Peyer's patch (tissue), 4 donors: ENCODE measurements around the gene SYNPO2.

ENCODE experiments used
- POLR2A ChIP-seq, 2 donors: fragments of 450-650 bp; IDR thresholded peaks; one replicate each; pipeline ENCODE4 v1.5.1; 2017; ENCODE audit warnings: antibody characterized with exemption in 2 of 2, mild to moderate bottlenecking in 2 of 2, moderate library complexity in 2 of 2
- TF ChIP-seq, protein P1 (sequence below), 6 experiments: fragments of 450-650 bp in 4 of 6; fragments of 200-600 bp in 2 of 6; sonication (generic) in 1 of 6; IDR thresholded peaks; one replicate each; pipeline ENCODE4 v1.5.1; 2017 to 2019; ENCODE audit warnings: antibody characterized with exemption in 6 of 6, mild to moderate bottlenecking in 3 of 6, moderate library complexity in 1 of 6

DNA sequence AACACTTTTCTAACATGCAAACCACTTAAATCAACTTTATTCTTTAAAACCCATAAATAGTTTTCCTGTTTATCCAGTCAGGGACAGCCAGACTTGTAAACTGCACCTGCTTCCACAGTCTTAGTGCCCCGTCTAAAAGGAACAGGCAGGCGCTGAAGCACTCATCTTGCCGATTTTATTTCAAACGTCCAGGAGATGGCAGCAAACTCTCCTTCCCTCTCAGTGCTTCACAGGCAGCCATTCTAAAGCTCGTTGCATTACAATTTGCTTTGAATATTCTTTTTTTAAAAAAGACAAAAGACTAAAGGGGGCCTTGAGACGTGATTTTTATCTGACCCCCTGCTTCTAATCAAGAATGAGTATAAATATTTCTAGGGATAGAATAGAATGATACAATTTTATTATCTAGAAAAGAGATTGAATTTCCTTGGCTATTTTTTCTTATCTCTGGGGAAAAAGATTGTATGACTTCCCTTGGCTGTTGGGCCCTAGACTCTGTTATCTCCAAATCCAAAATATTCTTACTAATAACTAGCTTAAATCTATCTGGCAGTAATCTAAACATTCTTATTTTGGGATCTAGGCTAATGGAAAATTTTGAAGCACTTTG is 153.4 kb downstream of the SYNPO2 start:
- TF ChIP-seq, protein P1, sequence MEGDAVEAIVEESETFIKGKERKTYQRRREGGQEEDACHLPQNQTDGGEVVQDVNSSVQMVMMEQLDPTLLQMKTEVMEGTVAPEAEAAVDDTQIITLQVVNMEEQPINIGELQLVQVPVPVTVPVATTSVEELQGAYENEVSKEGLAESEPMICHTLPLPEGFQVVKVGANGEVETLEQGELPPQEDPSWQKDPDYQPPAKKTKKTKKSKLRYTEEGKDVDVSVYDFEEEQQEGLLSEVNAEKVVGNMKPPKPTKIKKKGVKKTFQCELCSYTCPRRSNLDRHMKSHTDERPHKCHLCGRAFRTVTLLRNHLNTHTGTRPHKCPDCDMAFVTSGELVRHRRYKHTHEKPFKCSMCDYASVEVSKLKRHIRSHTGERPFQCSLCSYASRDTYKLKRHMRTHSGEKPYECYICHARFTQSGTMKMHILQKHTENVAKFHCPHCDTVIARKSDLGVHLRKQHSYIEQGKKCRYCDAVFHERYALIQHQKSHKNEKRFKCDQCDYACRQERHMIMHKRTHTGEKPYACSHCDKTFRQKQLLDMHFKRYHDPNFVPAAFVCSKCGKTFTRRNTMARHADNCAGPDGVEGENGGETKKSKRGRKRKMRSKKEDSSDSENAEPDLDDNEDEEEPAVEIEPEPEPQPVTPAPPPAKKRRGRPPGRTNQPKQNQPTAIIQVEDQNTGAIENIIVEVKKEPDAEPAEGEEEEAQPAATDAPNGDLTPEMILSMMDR (IDR thresholded peaks at IDR 0.05), result peak; percentile 7 to 83 (median 70)
- TF ChIP-seq POLR2A (IDR thresholded peaks at IDR 0.05), result no peak
